IMR-90 (cell line): ENCODE results near the gene VWA8.

Source experiments
- POLR2A ChIP-seq: IDR thresholded peaks from 2 replicates; pipeline ENCODE4 v1.6.1; 2012; ENCODE audit warnings: mild to moderate bottlenecking, low read depth, low read length
- SMC3 ChIP-seq: fragments of 150-350 bp; IDR thresholded peaks from 2 replicates; pipeline ENCODE4 v1.6.1; 2016; ENCODE audit warnings: low read depth, mild to moderate bottlenecking, antibody characterized with exemption, low read length, moderate library complexity

DNA sequence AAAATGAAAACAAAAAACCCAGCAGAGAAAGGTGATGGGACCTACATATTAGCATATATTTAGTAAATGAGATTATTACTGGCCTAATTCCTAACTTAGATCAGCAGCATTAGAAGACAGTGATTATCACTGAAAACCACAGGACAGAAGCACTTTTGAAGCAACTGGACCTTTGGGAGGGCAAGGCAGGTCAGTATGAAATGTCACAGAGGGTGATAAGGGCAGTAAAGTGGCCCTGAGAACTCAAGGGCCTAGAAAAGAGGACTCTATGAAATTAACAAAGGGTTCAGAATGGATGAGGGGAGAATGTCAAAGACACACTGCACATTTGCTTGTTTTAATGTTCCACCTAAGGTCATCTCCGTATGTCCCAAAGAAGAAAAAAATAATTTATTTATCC lies 148.7 kb downstream of the VWA8 start:
- no peak for TF ChIP-seq POLR2A
- no peak for TF ChIP-seq SMC3
